Astrocyte of the hippocampus (primary cell): ENCODE results near the gene SRGAP3.

Experiments
- DNase-seq: peaks from one replicate; pipeline ENCODE4 v3.0.0; 2011; ENCODE audit warnings: low read depth, low spot score

The SRGAP3 gene

DNA sequence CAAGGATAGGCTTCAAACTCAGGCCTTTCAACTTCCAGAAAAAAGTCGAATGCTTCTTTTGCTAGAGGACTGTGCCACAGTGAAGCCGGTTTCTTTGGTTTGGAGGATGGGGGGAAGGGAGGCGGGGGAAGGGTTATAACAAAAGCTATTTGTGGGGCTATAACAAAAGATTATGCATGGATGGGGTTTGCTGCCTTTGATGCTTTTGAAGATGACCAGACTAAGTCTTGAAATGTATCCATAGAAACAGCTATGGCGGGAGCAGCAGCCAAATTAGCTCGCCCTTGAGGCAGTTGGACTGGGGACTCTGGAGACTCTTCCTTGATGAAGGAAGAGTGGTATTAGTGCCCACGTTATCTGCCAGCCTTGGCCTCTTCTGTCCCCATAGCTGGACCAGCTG lies 47.5 kb downstream of the SRGAP3 start:
- no peak for DNase-seq

DNA sequence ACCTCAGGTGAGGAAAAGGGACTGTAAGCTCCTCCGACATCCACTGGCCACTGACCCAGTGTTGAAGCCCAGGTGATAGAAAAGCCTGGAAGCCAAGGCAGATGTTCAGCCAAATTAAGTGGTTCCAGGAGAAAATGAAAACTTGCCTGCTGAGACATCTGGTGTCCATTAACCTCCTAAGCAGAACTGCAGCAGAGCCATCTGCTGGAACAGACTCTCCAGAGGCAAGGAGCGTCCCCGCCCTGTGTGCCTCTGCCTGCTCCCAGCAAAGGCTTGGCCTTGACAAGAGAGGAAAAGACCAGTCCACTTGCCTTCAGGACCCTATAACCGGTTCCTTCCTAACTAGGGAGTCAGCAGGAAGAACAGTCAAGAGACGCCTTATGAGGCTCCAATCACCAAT lies 48.2 kb downstream of the SRGAP3 start:
- no peak for DNase-seq

DNA sequence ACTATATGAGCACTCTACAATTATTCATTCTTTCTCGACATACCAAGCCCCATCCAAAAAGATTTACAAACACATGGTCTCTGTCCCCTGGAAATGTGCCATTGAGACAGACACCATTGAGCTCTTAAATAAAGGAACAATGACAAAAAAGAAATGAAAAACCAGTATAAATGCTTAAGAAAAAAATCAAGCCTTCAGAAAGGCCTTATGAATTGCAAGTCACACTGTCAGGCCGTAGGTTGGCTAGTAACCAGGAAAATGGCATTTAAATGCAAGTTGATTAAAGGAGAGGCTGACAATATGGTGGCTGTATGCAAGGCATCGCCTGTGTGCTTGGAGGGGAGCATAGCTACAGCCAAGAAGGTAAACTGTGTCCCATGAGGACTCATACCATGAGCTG lies 49.7 kb downstream of the SRGAP3 start:
- DNase-seq, result no peak

DNA sequence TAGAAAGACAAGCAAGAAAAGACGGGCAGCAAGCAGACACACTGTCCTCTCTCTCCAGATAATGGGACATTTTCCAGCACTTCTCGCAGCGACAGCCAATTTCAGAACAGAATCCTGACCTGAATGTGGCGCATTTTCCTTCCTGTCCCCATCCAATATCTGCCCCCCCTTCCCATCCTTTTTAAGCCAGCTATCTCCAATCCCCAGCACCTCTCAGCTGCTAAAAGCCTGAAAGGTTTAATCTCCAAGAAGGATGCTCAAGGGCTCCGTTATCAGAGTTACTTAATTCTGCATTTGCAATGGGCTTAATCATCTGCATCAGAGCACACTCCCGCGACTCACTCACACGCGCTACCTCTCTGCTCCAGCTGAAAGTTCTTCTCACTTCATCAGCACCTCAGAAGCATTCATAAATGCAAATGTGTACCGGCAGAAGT lies 50.5 kb downstream of the SRGAP3 start:
- peak; percentile 37 for DNase-seq

DNA sequence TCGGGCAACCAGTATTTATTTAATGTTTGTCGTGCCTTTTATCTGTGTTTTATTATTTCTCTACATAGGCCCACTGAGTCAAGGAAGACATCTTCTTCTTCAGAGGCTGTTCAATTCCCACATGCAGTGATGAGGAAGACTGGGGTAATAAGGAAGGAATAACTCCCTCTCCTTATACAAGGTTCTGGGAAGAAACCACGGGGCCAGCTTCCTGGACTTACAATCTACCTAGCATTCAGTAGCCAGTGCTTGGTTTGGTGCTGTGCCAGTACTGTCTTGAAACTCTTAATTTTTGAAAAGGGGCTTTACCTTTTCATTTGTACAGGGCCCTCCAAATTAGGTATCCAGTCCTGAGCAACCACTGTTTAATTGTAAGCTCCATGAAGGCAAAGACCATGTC lies 51.2 kb downstream of the SRGAP3 start:
- peak; percentile 32 for DNase-seq

DNA sequence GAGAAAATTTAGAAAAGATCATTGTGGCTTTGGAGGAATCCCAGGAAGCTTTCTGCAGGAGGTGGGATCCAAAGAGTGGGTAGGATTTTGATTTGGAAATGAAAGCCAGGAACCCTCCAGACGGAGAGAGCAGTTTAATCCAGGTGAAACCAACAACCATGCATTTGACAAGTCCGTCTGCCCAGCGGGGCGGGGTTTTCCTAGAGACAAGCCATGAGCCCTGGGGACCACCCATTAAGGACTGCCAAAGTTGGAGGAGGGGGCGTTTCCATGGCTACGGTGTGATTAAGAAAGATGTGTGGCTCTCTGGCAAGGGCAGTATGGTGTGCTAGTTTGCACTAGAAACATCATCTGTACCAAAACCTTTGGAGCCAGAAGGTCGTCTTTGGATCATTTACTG lies 53.4 kb downstream of the SRGAP3 start:
- DNase-seq, result peak; percentile 23

DNA sequence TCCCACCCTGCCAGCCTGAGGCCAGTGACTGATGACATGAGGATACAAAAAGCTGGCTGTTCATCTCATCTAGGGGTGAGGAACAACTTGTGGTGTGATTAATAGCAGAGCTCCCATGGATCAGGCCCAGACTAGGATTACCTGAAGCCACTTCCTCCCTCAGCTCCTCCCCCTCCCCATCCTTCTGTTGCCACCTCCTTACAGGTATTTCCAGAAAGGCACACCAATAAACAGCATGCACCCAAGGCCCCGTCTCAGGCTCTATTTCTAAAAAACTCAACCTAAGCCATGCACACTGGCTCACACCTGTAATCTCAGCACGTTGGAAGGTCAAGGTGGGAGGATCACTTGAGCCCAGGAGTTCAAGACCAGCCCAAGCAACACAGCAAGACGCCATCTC lies 54.1 kb downstream of the SRGAP3 start:
- DNase-seq, result no peak

DNA sequence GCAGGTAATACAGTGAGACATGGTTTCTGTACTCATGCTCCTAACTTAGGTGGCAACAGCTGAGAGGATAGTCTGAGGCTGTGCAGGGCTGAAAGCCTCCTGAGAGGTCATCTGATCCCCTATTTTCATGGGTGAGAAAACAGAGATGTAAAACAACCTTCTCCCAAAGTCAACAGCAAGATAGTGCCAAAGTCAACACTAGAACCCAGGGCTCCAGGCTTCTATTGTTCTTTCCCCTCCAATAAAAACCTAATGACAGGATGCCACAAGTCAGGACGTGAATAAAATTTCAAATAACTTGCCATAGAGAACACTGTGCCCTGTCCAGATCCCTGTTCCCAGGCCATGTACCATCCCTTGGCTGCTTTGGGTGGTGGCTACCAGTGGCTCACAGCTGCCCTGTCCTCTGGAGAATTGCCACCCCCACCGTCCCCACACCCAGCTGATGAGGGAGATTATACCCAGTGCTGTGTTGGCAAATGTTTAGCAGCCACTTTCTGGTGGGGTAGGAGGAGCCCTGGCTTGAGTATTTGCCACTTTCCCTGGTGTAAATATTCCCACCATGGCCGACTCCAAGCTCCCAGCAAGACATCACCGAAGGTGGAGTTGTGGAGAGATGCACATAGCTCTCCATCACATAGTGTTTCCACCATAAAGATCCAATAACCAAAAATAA lies 54.8 kb downstream of the SRGAP3 start:
- peak; percentile 38 for DNase-seq

DNA sequence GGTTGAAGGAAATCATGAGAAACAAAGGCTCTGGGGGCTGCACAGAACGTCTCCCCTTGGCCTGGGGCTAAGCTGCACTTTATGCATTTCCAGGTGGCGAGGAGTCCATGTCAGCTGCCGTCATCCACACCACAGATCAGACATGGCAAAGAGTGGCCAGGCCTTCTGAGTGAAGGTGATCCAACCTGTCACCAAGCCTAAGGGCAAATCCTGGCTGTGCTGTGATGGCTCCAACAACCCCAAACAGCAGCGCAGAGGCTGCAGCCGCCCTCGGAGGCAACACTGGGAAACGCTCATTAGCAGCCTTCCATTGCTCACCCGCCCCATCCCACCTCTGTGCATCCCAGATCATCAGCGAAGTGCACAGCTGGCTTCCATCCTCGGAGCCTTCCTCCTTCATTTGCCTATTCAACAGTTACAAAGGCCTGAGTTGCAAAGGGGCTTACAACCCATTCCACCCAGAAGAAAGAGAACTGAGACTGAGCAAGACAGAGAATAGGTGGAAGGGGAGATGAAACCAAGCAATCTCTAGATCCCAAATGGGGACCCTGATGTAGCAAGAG lies 55.7 kb downstream of the SRGAP3 start:
- DNase-seq, result no peak

DNA sequence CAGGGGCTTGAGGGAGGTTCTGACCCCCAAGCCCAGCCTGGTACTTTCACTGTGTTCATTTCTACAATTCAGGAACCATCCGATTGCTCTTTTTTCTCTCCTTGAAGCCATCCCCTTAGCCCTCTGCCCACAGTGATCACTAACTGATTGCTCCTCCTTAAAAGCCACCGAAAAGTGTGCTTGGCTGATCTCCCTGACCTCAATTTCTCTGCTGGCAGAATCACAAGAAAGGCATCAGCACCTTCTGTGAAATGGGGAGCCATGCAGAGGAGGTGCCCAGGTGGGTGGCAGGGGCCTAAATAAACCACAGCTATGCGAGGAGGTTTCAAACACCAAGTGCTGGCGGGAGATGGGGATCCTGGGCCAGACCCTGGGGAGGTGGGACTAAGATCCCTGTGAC lies 56.2 kb downstream of the SRGAP3 start:
- DNase-seq, result no peak

DNA sequence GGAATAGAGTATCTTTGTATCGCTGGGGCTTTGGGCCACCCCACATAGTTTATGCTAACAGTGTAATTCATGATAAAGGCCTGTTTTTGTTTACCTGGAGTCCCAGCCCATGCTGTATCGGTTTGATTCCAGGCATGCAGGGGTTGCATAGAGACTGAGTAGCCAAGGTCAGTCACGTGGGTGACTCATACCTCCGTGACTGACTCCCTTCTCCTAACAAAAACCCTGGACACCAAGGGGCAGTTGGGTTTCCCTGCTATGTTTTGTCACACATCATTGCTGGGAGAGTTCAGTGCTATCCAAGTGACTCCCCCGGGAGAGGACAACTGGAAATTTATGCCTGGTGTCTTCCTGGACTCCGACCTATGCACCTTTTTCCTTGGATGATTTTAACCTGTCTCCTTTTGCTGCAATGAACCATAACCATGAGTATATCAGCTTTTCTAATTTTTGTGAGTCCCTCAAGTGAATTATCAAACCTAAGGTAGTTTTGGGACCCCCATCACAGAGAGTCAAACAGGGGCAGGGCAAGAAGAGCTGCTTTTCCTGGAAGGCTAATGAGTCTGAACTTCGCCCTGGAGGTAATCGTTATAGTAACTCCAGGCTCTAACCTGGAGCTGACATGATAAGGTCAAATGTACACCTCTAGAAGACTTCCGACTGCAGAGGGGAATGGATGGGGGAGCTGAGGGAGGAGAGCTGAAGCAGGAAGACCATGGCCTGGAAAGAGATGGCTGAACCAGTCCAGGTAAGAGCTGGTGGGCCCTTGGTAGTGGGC lies 57.0 kb downstream of the SRGAP3 start:
- DNase-seq, result peak; percentile 30

DNA sequence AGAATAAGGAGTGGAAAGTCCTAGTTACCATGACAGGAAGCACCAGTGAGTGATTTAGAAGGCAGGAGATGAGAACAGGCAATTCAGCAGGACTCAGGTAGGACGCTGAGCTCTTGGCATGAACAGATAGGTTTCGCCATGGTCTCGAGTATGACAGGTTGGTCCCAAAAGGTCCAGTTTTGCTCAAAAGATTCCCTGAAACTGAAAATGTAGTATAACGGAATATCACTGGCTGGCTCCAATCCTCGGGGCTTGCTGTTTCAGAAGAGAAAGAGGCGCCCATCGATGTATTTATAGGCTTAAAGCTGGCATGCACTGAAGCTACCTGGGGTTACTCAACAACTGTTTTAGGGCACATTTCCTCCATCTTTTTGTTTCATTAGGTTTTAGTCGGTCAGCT lies 59.2 kb downstream of the SRGAP3 start:
- DNase-seq, result no peak

DNA sequence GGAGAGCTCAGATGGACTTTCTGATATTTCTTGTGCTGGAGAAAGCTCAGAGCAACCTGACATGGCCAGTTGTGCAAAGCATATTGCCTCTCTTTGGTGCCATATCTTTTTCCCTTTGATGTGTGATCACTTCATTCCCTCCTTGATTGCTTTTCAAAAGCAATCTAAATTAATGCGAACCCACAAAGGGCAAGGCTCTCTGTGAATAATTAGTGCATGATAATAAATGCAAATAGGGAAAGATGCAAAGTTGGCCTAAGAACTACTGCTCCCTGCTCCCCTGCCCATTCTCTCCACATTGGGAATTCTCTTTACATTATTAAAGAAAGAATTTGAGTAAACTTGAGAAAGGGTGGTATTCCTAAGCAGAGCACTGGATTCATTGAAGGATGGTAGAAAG lies 60.9 kb downstream of the SRGAP3 start:
- DNase-seq, result no peak

DNA sequence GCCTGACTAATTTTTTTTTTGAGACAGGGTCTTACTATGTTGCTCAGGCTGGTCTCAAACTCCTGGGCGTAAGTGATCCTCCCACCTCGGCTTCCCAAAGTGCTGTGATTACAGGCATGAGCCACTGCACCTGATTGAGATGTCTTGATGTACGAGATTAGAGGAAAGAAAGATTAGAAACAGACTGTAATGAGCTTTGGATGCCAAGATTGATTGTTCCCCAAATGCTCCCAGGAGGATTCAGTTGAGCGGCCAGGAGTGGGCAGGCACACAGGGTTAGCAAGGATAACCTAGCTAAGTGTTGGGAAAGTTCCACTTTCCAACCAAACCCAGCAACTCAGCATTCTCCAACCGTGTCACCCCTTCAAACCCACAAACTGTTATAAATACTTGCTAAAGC lies 63.7 kb downstream of the SRGAP3 start:
- no peak for DNase-seq

DNA sequence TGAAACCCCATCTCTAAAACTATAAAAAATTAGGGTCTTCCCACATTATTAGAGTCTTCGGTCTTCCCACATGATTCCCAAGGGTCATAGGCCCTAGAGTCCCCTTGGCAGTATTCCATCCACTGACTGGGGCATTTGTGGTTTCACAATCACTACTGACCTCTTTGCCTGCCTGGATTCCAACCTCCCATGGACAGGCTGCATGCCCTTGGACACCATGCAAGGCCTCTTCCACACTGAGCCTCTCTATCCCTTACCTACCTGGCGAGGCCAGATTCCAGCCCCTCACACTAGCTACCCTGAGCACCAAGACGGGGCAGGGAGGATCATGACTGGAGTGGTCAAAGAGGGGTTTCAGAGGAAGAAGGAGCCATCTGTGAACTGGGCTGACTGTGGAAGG lies 64.4 kb downstream of the SRGAP3 start:
- DNase-seq, result no peak

DNA sequence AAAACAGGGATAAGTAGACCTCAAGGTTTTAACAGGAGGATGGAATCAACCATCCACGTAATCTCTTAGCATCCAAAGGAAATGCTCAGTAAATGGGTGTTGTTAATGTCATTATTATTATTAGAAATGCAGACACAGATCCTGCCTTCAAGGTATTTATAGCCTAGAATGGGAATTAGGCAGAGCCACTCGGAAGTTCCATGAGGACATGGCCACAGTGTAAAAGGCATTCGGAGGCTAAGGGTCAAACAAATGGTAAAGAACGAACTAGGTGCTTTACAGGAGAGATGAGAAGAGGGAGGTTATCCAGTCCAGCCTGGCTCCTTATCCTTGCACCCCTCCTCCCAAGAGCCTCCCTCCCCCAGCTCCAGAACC lies 65.0 kb downstream of the SRGAP3 start:
- no peak for DNase-seq

DNA sequence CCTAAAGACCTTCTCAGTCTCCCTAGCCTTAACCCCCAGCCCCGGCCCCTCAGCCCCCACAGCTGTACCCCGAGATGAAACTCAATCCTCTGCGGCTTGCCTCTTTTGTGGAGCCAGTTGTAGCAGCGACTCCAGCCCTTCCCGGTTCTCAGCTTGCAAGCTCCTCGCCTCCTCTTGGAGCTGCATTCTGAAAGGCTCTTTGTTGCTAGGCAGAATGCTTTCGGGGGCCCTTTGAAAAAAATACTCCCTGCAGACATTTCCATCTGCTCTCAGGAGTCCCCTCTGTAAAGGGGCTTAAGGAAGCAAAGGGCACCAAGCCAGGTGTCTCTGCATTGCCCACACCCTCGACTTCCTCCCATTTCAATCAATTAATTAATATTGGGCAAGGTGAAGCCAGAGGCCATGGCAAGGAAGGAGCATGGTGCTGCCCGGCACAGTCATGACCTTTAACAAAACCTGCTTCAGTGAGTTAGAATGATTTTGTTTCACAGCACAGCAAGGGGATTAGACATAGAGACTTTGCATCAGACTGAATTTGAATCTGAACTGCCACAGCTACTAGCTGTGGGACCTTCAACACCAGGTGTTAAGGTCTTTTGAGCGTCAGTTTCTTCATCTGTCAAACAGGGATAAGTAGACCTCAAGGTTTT lies 65.5 kb downstream of the SRGAP3 start:
- DNase-seq, result peak; percentile 69

DNA sequence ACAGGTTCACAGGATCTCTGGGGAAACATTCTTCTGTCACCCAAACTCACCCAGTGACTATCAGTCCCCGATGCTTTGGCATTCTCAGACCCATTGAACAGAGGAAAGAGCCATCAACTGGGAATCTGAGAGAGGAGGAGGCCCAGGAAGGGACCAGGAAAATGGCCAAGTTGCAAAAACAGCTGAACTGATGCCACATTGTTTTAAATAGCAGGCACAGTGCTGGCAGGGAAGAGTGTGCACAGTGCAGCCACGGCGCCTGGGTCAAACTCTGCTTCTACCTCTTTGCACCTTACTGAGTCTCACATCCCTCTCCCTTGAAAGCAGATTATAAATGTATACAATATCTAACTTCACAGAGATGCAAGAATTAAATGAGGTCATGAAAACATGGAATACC lies 66.4 kb downstream of the SRGAP3 start:
- peak; percentile 42 for DNase-seq

DNA sequence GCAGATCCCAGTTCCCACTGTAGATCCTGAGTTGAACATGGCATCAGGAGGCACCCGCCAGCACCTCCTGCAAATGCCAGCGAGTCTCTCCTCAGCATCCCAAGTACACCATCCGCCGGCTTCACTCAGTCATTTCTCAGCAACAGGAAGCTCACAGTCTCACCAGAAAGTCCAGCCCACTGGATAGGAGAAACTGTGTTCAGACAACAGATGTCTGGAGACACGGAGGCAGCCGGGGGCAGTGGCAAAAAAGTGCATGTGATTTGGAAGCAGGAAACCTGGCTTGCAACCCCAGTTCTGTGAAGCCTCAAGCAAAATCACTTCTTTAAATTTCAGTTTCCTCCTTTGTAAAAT lies 68.7 kb downstream of the SRGAP3 start:
- no peak for DNase-seq

DNA sequence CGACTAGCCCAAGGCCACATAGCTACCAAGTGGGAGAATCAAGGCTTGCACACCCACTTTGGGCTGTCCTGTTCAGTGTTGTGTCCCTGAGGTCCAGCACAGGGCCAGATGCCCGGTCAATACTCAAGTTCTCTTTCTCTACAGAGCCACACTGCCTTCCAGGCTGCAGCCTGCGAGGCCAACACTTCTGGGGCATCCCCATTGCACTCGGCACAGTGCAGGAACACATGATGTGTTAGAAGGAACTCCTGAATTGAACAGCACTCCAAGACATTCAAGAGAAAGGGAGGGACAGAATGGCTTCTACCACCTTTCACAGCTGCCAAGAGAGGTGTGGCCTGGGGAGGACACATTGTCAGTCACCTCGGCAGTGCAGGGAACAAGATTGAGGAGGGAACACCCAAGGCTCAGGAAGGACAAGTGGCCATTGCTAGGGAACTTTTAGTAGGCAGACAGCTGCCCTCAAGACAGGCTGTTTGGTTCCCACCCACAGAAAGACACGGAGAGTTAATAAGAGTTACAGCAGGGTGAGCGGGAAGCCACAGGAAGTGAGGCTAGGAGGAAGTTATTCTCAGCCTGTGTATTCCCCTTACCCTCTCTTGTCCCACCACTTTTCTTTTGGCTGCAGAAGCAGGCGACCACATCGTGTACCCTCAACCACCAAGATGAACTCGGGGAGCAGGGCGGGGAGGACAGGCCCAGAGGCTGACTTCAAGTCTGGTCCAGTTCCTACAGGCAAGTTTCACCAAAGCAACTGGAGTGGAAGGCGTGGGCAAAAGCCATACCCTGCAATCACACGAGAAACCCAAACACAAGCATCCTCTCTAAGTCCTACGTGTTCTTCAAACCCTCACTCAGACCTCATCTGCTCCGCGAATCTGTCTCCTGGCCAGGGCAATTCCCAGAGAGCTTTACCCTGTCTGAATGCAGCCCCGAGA lies 69.4 kb downstream of the SRGAP3 start:
- DNase-seq, result no peak

DNA sequence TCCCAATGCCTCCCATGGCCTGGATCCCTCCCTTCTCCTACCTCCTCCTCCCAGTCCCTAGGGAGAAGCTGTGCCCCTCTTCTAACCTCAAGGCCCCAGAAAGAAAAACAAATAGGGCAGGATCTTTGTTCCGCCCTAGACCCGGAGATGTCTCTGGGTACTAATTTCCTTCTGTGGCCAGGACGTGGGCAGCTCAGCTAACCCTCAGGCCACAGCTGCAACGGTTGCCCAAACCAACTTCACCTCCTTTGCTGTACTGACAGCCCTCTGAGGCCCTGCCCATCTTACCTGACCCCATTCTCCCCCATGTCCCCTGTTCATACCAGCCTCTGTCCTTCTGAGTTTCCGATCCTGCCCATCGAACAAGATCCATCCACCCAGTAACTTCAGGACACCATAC lies 70.7 kb downstream of the SRGAP3 start:
- no peak for DNase-seq

DNA sequence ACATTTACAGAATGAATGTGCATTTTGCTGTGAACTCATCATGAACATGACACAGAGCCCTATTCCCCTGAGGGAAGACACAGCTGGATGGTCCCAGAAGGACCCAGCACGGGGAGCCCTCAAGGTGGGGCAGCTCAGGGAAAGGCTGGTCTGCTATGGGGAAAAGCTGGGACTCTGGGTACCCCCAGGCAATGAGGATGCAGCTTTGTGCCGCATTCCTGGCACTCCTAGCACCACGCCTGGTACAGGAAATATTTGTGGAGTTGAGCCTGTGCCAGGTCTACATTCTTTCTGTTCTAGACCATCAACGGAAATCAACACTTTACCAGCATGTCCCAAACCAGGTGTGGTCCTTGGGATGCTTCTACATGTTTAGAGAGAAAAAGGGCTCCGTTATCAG lies 74.0 kb downstream of the SRGAP3 start:
- DNase-seq, result peak; percentile 83
